Testis (tissue), 3 donors: ENCODE measurements around the gene GNB3. TPM values are rescaled to one million over a fixed set of nuclear protein-coding genes. Genes with fewer than 3 reads are reported as not detected.
A peak's percentile ranks its signal among the peaks of the same experiment; 100 is the strongest.
"Not testable (repeated sequence)": the region's sequence is repeated elsewhere in the genome, so short reads cannot be mapped to it uniquely, and the experiment has no call there.

Experiments used
- DNase-seq: peaks from one replicate; pipeline ENCODE4 v3.0.0-alpha.2; 2019
- H3K27ac ChIP-seq, 2 donors: fragments of 200-600 bp; sonication (generic); one replicate each; pipeline ENCODE4 v1.5.1; 2019
- H3K27me3 ChIP-seq: fragments of 200-600 bp; sonication (generic); one replicate; pipeline ENCODE4 v1.5.1; 2019
- H3K36me3 ChIP-seq: fragments of 200-600 bp; sonication (generic); one replicate; pipeline ENCODE4 v1.5.1; 2017; ENCODE audit warnings: low read depth; ENCODE audit errors: missing control alignments
- H3K4me1 ChIP-seq: fragments of 200-600 bp; sonication (generic); one replicate; pipeline ENCODE4 v1.5.1; 2019
- H3K4me3 ChIP-seq, 2 donors: fragments of 200-600 bp; sonication (generic); one replicate each; pipeline ENCODE4 v1.5.1; 2017 to 2019
- H3K9me3 ChIP-seq: fragments of 200-600 bp; sonication (generic); one replicate; pipeline ENCODE4 v1.5.1; 2017
- POLR2A ChIP-seq: fragments of 450-650 bp; IDR thresholded peaks from one replicate; pipeline ENCODE4 v1.6.1; 2017; ENCODE audit warnings: antibody characterized with exemption, mild to moderate bottlenecking, moderate library complexity
- WGBS, 2 donors: methylation state at CpG; one replicate each; pipeline ENCODE4 v1.1.5; 2018; 5-methylcytosine and 5-hydroxymethylcytosine counted together
- intact Hi-C: fragments of 100-400 bp; cut with DNase I; formaldehyde crosslinking; loops from one replicate; pipeline ENCODE4 v1.15.1; 2023; ENCODE audit warnings: low total_unique reads
- polyA plus RNA-seq: library from polyadenylated mRNA; stranded (reverse); fragments of 350-450 nt; fragmentation: Illumina TruSeq; extraction: RNeasy Lipid Tissue Mini Kit (QIAGEN cat#74804); gene quantifications from one replicate; pipeline ENCODE4 v1.2.3, GENCODE V29; 2014; ENCODE audit warnings: low read depth, low replicate concordance; ENCODE audit not compliant: insufficient read depth
- total RNA-seq, 2 donors: library from RNA; depleted of rRNA; stranded (reverse); fragments of >200 nt; gene quantifications; one replicate each; pipeline ENCODE4 v1.2.3, GENCODE V29; 2016
- TF ChIP-seq, protein P1 (sequence below), 3 experiments: fragments of 450-650 bp in 2 of 3; fragments of 200-600 bp in 1 of 3; sonication (generic) in 1 of 3; IDR thresholded peaks; one replicate each; pipeline ENCODE4 v1.5.1; 2016 to 2019; ENCODE audit warnings: antibody characterized with exemption in 3 of 3, mild to moderate bottlenecking in 2 of 3, moderate library complexity in 1 of 3

GNB3 gene
- total and polyA plus RNA-seq, 3 donors from 2014 or later = 1.6 to 5.0 (median 4.8) TPM

GRCh38 chr12:6873094-6874014 is 32.6 kb downstream of the GNB3 start, which contains the start of gene SPSB2:
SPSB2 (minus strand) TSS chr12:6873303; CDS start chr12:6872901, 402 bp downstream.
- peak; percentile 97 for DNase-seq
- TF ChIP-seq POLR2A = no peak
- TF ChIP-seq, protein P1, sequence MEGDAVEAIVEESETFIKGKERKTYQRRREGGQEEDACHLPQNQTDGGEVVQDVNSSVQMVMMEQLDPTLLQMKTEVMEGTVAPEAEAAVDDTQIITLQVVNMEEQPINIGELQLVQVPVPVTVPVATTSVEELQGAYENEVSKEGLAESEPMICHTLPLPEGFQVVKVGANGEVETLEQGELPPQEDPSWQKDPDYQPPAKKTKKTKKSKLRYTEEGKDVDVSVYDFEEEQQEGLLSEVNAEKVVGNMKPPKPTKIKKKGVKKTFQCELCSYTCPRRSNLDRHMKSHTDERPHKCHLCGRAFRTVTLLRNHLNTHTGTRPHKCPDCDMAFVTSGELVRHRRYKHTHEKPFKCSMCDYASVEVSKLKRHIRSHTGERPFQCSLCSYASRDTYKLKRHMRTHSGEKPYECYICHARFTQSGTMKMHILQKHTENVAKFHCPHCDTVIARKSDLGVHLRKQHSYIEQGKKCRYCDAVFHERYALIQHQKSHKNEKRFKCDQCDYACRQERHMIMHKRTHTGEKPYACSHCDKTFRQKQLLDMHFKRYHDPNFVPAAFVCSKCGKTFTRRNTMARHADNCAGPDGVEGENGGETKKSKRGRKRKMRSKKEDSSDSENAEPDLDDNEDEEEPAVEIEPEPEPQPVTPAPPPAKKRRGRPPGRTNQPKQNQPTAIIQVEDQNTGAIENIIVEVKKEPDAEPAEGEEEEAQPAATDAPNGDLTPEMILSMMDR (IDR thresholded peaks at IDR 0.05) = no peak
- Histone ChIP-seq H3K27me3 (no peaks in the 10 kb centered on the region), H3K36me3 (no peaks in the 10 kb centered on the region), H3K4me3 (peak within 1 kb of the TSS; percentile 77 to 86), H3K4me1 (peaks cover 33% of the 10 kb centered on the region), H3K27ac (peak within 1 kb of the TSS; percentile 42 to 81), H3K9me3 (no peaks in the 10 kb centered on the region)
- intact Hi-C loops = no loop called here
- WGBS, 2 donors = 3 to 4% methylated on average over 5 to 60 of the region's 66 CpGs

DNA sequence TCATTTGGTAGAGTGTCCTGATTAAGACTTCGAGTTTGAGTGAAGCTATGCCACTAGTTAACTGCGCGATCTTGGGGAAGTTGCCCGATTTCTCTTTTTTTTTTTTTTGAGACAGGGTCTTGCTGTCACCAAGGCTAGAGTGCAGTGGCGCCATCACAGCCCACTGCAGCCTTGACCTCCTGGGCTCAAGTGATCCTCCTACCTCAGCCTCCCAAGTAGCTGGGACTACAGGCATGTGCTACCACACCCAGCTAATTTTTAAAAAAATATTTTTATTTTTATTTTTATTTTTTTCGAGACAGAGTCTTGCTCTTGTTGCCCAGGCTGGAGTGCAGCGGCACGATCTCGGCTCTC is 33.3 kb downstream of the GNB3 start:
- intact Hi-C loops, H3K27me3 ChIP-seq, H3K9me3 ChIP-seq, H3K36me3 ChIP-seq, DNase-seq: not testable (repeated sequence)
- H3K4me1 ChIP-seq = peaks cover 27% of the 10 kb centered on the region
- WGBS, 2 donors = 30 to 39% methylated on average over 9 of the region's 9 CpGs
- peak overlapping the region; percentile 77 to 86 for H3K4me3 ChIP-seq
- peak overlapping the region; percentile 42 to 81 for H3K27ac ChIP-seq

GRCh38 chr12:6879824-6880223 is 39.1 kb downstream of the GNB3 start:
- H3K4me1 ChIP-seq, H3K27ac ChIP-seq, intact Hi-C loops, H3K27me3 ChIP-seq, DNase-seq, H3K4me3 ChIP-seq, H3K36me3 ChIP-seq, H3K9me3 ChIP-seq: not testable (repeated sequence)
- 86 to 97% methylated on average over 11 of the region's 11 CpGs for WGBS, 2 donors

DNA sequence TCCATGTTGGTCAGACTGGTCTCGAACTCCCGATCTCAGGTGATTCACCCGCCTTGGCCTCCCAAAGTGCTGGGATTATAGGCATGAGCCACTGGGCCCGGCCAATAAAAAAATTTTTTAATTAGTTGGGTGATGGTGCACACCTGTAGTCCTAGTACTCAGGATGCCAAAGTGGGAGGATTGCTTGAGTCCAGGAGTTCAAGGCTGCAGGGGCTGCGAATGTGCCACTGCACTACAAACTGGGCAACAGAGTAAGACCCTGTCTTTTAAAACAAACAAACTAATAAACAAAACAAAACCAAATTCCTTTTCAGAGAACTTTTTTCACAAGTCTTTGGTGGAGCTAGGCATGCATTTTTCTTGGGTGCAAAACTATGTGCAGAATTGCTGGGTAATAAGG is 42.5 kb downstream of the GNB3 start:
- H3K9me3 ChIP-seq = no peaks in the 10 kb centered on the region
- H3K4me3 ChIP-seq = no peak overlapping the region
- no peaks in the 10 kb centered on the region for H3K27me3 ChIP-seq
- 93 to 94% methylated on average over 5 of the region's 5 CpGs for WGBS, 2 donors
- H3K4me1 ChIP-seq = no peaks in the 10 kb centered on the region
- no peak overlapping the region for H3K27ac ChIP-seq
- TF ChIP-seq POLR2A = no peak
- TF ChIP-seq, protein P1 (IDR thresholded peaks at IDR 0.05) = no peak
- no peak for DNase-seq
- no peaks in the 10 kb centered on the region for H3K36me3 ChIP-seq
- intact Hi-C loops = no loop called here

- 91 to 94% methylated on average over 9 to 11 of the region's 11 CpGs for WGBS, 2 donors
- DNase-seq = no peak
- Histone ChIP-seq H3K27ac (no peak overlapping the region), H3K4me3 (no peak overlapping the region), H3K9me3 (no peaks in the 10 kb centered on the region), H3K27me3 (no peaks in the 10 kb centered on the region), H3K4me1 (no peaks in the 10 kb centered on the region), H3K36me3 (no peaks in the 10 kb centered on the region)
- intact Hi-C loops = no loop called here
- TF ChIP-seq, protein P1 (IDR thresholded peaks at IDR 0.05) = no peak
- TF ChIP-seq POLR2A = no peak
These were observed 43.0 kb downstream of the GNB3 start for GRCh38 chr12:6883683-6884082.
